CD4-positive, alpha-beta T cell treated with Interleukin-21 for 1 hour (primary cell): ENCODE measurements around the gene PAPLN.

Source experiments
- DNase-seq: peaks from one replicate; pipeline ENCODE4 v3.0.0-alpha.2; 2020

Gene PAPLN

DNA sequence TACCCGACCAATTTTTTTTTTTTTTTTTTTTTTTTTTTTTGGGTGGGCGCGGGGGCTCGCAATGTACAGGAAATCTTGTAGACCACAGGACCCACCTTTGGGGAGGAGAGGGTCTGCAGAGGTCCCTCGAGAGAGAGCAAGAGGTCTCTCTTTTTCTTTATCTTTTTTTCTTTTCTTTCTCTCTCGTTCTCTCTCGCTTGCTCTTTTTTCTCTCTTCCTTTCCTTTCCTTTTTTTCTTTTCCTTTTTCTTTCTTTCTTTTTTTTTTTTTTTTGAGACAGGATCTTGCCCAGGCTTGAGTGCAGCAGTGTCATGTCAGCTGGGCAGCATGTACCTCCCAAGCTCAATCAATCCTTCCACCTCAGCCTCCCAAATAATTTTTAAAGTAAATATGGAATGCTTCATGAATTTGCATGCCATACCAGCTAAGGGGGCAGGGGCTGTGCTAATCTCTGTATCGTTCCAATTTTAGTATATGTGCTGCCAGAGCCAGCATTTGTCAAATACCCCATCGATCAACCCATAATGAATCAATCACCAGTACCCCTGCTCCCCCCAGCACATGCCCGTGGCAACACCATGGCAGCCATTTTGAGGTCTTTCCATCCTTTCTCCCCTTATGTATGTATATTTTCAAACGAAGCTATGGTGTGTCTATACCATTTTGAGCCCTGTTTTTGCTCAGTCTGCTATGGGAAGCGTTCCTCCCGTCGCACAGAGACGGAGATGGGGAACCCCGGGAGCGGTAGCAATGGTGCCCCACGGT lies 9.3 kb downstream of the PAPLN start:
- no peak for DNase-seq

DNA sequence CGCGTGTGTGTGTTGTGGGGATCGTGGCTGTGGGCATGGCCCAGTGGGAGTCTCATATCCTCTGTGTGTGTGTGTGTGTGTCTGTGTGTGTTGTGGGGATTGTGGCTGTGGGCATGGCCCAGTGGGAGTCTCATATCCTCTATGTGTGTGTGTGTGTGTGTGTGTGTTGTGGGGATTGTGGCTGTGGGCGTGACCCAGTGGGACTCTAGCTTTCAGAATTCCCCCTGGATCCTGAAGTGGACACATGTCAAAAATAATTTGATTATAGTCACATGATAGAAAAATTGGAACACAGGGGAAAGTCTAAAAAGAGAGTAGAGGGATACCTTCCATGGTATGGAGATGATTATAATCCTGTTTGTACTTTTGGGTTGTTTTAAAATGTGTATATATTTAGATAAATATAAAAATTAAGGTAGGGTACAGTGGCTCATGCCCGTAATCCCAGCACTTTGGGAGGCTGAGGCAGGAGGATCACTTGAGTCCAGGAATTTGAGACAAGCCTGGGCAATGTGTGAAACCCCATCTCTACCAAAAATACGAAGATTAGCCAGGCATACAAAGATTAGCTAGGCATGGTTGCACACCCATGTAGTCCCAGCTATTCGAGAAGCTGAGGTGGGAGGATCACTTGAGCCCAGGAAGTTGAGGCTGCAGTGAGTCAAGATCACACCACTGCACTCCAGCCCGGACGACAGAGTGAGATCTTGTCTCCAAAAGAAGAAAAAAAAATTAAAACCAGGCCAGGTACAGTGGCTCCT lies 11.0 kb downstream of the PAPLN start:
- DNase-seq = no peak

DNA sequence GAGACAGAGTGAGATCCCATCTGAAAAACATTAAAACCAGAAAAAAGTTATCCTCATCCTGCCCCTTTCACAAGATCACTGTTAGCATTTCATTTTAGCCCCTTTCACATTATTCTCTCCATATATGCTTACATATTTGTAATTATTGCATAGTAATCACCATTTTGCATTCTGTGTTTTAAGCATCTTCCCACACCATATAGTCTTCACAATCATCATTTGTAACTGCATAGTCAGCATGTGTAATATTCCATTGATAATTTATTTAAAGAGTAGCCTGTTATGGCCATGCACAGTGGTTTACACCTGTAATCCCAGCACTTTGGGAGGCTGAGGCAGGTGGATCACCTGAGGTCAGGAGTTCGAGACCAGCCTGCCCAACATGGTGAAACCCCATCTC lies 11.8 kb downstream of the PAPLN start:
- DNase-seq = no peak

DNA sequence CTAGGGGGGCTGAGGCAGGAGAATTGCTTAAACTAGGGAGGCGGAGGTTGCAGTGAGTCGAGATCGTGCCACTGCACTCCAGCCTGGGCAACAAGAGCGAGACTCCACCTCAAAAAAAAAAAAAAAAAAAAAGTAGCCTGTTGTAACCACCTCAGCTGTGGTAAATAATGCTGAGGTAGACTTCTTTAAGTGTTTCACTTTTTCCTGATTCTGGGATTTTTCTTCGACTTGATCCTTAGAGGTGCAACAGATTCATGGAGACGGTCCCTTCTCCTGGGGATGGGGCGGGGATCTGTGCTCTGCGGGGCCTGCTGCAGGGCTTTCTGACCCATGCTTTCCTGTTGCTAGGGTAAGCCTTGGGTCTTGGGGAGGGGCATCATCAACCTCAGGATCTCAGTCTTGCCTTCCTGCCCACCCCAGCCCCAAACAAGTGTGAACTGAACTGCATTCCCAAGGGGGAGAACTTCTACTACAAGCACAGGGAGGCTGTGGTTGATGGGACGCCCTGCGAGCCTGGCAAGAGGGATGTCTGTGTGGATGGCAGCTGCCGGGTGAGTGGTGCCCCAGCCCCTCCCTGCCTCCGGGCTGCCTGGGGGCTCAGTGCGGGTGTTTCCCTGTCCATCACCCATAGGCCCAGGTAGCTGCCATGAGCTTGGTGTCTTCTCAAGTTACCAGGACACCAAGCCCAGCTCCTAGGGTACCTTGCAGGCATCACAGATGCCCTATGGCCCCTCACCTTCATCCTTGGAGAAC lies 12.4 kb downstream of the PAPLN start:
- no peak for DNase-seq

DNA sequence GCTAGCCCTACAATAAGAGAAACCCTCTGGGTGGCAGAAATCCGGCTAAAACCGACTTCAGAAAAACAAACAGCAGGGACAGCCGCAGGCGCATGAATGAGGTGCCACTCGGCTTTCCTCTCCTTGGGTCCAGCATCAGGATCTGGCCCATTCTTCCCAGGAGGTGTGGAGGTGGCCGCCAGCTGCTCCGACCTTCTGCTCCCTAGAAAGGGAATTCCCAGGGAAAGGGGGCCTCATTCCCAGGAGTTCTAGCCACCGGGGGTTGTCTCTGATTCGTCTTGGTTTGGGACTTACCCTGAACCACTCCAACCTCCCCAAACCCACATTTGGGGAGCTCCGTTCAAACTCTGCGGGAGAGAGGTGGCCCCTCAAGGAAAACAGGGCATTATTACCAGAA lies 13.0 kb downstream of the PAPLN start:
- DNase-seq = no peak

DNA sequence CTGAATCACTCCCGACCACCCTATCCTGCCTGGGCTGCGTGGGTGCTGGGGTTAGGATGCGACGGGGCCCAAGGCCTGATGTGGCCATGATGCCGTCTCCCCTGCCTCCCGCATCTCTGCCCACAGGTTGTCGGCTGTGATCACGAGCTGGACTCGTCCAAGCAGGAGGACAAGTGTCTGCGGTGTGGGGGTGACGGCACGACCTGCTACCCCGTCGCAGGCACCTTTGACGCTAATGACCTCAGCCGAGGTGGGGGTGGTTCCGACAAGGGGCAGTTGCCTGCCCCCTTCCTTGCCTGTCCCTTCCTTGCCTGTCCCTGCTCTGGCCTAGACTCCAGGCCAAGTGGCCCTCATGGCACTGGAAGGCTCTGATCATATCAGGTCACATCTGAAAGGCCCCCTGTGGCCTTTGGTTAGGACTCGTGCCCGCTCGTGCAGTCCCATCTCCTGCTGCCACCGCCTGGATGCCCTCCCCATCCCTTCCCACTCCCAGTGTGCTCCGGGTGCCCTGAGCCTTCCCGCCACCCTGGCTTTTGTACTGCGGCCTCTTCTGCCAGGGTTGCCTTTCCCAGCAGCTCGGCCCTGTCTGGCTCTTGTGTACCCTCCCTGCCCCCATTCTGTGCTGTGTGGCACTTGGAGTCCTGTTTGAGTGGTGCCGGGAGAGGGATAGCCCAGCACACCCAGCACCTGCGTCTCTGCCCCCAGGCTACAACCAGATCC lies 13.6 kb downstream of the PAPLN start:
- no peak for DNase-seq

DNA sequence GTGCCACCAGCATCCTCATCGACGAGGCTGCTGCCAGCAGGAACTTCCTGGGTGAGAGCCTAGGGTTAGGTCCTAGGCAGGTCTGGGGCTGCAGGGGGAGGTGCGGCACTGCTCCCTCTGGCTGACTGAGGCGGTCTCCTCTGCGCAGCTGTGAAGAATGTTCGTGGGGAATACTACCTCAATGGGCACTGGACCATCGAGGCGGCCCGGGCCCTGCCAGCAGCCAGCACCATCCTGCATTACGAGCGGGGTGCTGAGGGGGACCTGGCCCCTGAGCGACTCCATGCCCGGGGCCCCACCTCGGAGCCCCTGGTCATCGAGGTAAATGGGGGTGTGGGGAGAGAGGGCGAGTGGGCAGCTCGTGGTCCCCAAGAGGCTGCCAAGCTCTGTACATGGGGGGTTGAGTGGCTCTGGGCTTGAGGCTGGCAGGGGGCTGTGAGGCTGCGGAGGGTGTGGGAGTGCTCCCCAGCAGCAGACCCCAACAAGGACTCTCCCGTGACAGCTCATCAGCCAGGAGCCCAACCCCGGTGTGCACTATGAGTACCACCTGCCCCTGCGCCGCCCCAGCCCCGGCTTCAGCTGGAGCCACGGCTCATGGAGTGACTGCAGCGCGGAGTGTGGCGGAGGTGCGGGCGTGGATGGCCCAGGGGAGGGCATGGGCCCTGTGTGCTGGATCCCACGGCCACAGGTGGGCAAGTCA lies 14.4 kb downstream of the PAPLN start:
- DNase-seq = no peak

DNA sequence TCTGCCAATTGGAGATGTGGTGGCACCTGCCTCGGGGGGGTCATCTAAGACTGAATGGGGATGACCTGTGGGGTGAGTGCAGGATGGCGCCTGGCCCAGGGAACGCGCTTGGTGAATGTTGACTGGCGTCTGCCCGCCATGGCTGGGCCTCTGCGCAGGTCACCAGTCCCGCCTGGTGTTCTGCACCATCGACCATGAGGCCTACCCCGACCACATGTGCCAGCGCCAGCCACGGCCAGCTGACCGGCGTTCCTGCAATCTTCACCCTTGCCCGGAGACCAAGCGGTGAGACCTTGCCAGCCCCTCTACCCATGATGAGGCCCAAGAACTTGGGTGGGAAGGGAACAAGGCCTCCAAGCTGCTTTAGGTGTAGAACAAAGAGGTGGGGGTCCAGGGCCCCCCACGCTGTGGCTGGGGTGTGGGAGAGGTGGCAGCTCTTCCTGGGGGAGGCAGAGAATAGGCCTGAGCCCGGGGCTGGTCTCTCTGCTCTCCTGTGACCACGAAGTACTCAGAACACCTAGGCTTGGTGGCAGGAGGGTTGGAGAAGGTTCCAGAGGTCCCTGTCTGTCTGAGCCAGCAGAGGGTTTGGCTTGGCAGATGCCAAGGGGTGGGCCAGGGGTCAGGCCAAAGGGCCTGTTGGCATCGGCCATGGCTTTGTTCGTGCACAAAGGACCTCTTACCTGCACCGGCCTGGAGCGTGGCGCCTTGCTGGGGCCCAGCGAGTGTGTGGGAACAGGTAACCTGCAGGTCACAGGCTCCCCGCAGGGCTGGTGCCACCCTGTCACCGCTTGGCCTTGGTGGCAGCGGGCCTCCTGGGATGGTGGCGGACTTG lies 15.4 kb downstream of the PAPLN start:
- DNase-seq = no peak

DNA sequence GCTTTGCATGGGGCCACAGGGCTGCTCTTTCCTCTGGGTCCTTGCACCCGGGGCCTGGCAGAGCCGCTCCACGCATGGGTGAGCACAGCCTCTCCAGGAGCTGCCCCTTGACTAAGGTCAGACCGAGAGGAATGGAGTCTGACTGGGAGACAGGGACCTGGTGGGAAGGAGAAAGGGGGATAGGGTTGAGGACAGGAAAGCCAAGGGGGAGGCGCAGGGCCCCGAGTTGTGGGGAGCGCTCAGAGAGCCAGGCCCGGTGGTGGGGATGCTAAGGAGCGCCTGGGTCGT lies 16.0 kb downstream of the PAPLN start:
- DNase-seq = no peak

DNA sequence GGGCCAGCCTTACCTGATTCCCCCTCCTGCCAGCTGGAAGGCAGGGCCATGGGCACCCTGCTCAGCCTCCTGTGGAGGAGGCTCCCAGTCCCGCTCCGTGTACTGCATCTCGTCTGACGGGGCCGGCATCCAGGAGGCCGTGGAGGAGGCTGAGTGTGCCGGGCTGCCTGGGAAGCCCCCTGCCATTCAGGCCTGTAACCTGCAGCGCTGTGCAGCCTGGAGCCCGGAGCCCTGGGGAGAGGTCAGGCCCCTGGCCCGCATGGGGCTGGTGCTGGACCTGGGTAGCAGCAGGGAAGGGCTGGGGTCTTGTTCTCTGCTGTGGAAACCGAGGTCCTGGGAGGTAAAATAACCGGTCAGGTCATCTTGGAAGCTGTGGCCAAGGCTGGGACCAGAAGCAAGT lies 16.4 kb downstream of the PAPLN start:
- DNase-seq = no peak

DNA sequence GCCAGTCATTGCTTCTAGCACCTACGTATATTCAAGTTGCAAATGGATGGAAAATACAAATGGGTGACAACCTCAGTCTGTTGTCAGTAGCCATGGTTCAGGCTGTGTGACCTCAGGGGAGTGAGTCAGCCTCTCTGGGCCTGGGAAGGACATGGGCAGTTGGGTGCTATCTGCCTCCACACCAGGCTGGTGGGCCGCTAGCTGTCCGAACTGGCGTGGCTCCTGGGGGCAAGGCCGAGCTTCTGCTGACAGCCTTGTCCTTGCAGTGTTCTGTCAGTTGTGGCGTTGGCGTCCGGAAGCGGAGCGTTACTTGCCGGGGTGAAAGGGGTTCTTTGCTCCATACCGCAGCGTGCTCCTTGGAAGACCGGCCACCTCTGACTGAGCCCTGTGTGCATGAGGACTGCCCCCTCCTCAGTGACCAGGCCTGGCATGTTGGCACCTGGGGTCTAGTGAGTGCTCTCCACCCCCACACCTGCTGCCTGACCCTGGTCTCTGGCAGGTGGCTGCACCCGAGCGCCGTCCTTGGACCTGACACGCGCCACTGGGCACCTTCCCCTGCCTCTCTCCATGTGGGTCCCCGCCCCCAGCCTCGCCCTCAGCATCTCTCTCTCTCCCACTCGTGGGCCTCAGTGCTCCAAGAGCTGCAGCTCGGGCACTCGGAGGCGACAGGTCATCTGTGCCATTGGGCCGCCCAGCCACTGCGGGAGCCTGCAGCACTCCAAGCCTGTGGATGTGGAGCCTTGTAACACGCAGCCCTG lies 17.1 kb downstream of the PAPLN start:
- DNase-seq = no peak

DNA sequence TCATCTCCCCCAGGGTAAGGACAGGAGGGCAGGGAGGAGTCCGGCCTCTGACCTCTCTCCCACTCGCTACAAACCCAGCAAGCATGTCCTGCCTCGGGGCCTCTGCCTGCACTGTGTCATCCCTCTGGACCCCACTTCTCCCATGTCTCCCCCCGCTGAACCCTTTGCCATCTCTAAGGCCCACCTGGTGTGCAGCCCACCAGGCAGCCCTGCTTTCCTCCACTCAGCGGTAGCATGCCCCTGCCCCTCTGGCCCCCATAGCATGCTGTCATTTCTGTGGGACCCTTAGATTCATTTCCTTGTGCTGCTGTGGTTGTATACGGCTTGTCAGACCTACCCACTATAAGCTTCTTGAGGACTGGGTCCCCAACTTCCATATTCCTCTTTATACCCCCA lies 17.7 kb downstream of the PAPLN start:
- no peak for DNase-seq

DNA sequence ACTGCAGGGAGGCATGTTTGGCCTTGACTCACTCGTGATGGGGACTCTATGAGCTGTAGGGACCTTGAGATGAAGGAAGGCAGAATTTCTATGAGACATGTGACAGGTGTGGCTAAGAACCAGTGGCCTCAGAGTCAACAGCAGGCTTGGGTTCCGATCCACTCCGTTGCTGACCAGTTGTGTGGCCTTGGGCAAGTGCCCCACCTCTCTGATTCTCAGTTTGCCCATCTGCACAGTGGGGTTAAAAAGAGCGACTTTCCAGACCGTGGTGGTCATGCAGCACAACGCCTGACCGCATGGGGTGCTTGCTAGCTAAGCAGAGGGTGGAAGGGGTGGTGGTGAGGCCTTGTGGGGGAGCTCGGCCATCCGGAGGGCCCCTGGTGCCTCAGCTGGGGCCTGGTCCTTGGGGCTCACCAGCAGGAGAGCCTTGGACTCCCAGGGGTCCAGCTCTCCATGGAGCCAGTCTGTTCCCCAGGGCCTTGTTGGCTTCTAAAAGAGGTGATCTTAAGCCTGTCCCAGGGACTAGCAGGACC lies 18.5 kb downstream of the PAPLN start:
- DNase-seq = no peak

DNA sequence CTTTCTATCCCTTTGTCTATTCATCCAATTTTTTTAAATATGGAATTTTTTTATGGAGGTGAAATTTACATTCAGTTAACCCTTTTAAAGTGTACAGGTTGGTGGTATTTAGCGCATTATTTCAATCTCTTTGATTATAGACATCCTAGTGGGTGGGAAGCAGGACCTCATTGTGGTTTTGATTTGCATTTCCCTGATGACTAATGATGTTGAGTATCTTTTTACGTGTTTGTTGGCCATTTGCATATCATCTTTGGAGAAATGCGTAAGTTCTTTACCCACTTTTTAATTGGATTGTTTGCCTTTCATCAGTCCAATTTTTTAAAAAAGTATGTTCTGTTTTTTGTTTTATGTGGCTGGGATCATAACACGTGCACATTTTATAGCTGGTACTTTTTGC lies 20.8 kb downstream of the PAPLN start:
- DNase-seq = no peak

DNA sequence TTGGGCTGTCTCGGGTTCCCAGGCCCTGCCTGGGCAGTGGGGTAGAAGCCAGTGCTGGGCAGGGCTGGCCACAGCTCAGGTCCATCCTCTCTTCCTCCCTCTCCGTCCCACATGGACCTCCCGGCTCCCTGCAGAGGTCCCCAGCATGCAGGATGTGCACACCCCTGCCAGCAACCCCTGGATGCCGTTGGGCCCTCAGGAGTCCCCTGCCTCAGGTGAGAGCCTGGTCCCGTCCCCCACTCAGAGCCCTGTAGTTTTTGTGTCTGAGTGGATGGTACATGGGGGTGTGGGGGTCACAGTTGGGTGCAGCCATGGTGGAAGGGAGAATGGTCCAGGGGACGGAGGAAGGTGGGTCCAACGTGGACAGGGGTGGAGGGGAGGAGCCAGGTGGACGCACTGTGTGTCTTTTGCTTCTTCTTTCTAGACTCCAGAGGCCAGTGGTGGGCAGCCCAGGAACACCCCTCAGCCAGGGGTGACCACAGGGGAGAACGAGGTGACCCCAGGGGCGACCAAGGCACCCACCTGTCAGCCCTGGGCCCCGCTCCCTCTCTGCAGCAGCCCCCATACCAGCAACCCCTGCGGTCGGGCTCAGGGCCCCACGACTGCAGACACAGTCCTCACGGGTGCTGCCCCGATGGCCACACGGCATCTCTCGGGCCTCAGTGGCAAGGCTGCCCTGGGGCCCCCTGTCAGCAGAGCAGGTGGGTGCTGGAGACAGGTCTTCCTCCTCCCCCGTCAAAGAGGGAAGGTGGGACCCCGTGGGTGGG lies 21.7 kb downstream of the PAPLN start:
- DNase-seq = no peak

DNA sequence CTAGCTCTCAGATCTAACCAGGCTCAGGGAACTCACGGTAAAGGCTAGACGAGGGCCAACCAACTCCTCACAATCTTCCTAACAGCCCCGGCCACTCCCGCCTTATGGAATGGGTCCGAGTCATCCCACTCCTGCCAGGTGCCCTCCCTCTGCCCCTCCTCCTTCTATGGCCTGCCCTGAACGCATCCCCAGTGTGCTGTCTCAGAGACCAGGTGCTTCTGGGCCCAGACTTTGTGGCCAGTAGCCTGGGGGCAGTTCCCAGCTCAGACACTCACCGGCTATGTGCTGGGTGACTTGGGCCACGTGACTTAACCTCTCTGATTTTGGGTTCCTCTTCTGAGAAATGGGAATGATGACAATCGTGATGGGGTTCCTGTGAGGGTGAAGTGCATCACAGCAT lies 22.5 kb downstream of the PAPLN start:
- DNase-seq = no peak

DNA sequence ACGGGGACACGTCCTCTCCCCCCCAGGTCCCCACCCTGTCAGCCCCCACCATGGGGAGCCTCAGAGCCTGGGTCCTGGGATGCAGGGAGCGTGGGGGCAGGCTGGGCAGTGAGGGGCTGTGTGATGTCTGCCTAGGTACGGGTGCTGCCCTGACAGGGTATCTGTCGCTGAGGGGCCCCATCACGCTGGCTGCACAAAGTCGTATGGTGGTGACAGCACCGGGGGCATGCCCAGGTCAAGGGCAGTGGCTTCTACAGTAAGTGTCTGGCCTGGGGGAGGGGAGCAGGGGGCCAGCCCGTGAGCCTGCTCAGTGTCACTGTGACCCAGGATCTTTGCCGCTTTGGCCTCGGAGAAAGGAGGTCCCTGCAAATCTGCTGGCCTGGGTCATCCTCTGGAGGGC lies 23.3 kb downstream of the PAPLN start:
- DNase-seq = no peak

DNA sequence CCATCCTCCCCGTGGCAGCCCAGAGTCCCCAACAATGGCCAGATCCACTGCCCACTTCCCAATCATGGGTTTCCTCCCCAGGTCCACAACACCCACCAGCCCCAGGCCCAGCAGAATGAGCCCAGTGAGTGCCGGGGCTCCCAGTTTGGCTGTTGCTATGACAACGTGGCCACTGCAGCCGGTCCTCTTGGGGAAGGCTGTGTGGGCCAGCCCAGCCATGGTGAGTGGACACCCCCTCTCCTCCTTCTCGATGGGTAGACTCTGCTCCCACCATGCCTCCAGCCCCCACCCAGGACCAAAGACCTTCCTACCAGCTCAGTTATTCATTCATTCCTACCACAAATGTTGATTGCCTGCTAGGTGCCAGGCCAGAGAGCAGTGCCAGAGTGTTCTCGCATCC lies 23.8 kb downstream of the PAPLN start:
- no peak for DNase-seq

DNA sequence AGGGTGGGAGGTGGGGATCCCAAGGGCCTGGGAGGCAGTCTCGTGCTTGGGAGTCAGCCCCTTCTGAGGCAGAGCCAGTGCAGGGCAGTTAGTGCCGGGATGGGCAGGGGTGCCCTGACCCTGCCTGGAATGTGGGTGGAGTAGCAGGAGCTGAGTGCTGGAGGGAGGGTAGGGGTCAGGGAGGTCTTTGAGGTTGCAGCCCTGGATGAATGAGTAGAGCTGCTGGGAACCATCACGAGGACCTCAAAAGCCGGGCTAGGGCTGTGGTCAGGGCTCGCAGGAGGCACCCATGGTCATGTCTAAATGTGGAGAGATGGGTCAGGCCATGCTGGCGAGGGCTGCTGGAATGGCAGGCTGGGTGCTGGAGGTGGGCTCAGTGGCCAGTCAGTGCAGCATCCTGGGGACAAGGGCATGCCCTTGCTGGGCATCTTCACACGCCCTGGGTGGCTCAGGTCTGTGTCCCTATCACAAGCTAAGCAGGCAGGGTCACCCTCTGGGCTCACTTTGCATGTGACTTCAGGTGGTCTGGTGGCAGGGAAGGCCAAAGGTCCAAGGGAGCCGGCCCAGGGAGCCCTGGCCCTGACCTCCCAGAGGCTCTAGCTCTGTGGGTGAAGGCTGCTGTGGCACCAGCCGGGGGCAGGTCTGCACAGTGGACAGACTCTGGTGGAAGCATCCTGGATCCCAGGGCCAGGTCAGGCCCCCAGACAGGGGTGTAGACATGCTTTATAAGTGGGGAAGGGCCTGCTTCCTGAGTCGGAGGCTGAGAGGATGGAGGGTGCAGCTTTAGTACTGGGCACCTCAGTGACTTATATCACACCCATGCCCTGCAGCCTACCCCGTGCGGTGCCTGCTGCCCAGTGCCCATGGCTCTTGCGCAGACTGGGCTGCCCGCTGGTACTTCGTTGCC lies 24.5 kb downstream of the PAPLN start:
- no peak for DNase-seq
